ENCODE data around the gene NACC2. TPM values are rescaled to one million over a fixed set of nuclear protein-coding genes. Genes with fewer than 3 reads are reported as not detected.

Gene NACC2
- polyA plus RNA-seq, 1 of the 3 experiments (the other 2 are of a cell fraction) = 22.1 TPM

DNA sequence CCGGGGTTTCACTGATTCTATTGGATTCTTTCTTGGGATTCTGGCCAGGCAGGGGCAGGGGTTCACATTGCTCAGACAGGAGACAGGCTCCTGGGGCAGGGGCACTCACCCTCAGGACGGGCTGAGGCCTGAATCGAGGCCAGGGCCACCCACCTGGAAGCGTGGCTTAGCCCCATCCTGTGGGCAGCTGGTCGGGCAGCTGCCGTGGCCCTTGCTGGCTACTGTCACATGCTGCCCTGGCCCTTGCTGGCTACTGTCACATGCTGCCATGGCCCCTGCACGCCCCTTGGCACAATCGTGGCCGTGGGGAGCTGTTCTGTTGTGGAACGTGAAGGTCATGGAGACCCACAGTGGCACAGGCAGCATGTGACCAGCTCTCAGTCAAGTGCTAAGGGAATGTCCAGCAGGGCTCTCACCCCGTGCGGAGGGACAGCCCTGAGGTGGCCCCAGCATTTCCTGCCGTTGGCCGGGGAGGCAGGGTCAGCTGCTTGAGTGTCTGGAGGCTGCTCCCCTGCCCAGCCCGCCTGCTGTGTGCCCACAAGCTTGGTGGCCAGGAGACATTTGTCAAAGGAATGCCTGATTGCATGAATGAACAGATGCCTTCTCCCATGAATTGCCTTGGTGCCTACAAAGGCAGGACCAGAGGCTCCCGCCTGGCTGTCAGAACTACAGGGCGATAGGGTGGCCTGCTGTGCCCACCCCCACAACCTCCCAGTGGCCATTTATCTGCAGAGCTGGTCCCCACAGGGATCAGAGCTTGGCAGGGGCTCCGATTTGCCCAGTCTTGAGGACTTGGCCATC, 40.4 kb upstream of the NACC2 start:
- no peak overlapping the region for H3K4me2 ChIP-seq
- no peaks in the 10 kb centered on the region for H3K36me3 ChIP-seq (replicated peaks in 1 of 2; ENCODE audit: control insufficient read depth in 1 of 2, insufficient read depth in 2 of 2, low read length in 1 of 2)
- no peak overlapping the region for H2AFZ ChIP-seq (ENCODE audit: low read depth)
- no peaks in the 10 kb centered on the region for H3F3A ChIP-seq (replicated peaks; ENCODE audit: insufficient read depth)
- H3K27ac ChIP-seq (ENCODE audit: low read depth in 2 of 2, low read length in 1 of 2) = no peak overlapping the region
- TF ChIP-seq TCF12 (IDR thresholded peaks at IDR 0.05) (no peak), NRF1 (IDR thresholded peaks at IDR 0.05; ENCODE audit: low read depth, low read length) (no peak), RAD21 (IDR thresholded peaks at IDR 0.05; ENCODE audit: low read length) (no peak), EP300 (IDR thresholded peaks at IDR 0.05; ENCODE audit: borderline replicate concordance in 1 of 2, low read depth in 1 of 2, low read length in 1 of 2) (no peak), EZH2phosphoT487 (IDR thresholded peaks at IDR 0.05; ENCODE audit: borderline replicate concordance, low read depth) (no peak), YY1 (IDR thresholded peaks at IDR 0.05; ENCODE audit: low read depth) (no peak), GATA2 (CRISPR knock-in tag; IDR thresholded peaks at IDR 0.05) (no peak), MXI1 (IDR thresholded peaks at IDR 0.05; ENCODE audit: low read depth, low read length) (no peak), JUND (IDR thresholded peaks at IDR 0.05) (no peak), USF2 (IDR thresholded peaks at IDR 0.05; ENCODE audit: borderline replicate concordance, low read depth, low read length) (no peak), REST (IDR thresholded peaks at IDR 0.05; ENCODE audit: low read depth, low read length) (no peak), SMC3 (IDR thresholded peaks at IDR 0.05; ENCODE audit: low read depth, low read length) (no peak), POLR2AphosphoS5 (IDR thresholded peaks at IDR 0.05; ENCODE audit: low read depth, low read length) (no peak), CHD2 (IDR thresholded peaks at IDR 0.05; ENCODE audit: low read length, partially characterized antibody) (no peak), MEF2A (IDR thresholded peaks at IDR 0.05; ENCODE audit: borderline replicate concordance, low read depth) (no peak)
- TF ChIP-seq, protein P1, sequence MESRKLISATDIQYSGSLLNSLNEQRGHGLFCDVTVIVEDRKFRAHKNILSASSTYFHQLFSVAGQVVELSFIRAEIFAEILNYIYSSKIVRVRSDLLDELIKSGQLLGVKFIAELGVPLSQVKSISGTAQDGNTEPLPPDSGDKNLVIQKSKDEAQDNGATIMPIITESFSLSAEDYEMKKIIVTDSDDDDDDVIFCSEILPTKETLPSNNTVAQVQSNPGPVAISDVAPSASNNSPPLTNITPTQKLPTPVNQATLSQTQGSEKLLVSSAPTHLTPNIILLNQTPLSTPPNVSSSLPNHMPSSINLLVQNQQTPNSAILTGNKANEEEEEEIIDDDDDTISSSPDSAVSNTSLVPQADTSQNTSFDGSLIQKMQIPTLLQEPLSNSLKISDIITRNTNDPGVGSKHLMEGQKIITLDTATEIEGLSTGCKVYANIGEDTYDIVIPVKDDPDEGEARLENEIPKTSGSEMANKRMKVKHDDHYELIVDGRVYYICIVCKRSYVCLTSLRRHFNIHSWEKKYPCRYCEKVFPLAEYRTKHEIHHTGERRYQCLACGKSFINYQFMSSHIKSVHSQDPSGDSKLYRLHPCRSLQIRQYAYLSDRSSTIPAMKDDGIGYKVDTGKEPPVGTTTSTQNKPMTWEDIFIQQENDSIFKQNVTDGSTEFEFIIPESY (IDR thresholded peaks at IDR 0.05; ENCODE audit: borderline replicate concordance, low read depth) = no peak
- TF ChIP-seq, protein P2, sequence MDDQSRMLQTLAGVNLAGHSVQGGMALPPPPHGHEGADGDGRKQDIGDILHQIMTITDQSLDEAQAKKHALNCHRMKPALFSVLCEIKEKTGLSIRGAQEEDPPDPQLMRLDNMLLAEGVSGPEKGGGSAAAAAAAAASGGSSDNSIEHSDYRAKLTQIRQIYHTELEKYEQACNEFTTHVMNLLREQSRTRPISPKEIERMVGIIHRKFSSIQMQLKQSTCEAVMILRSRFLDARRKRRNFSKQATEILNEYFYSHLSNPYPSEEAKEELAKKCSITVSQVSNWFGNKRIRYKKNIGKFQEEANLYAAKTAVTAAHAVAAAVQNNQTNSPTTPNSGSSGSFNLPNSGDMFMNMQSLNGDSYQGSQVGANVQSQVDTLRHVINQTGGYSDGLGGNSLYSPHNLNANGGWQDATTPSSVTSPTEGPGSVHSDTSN (IDR thresholded peaks at IDR 0.05) = no peak
- H3K27me3 ChIP-seq (ENCODE audit: insufficient read depth) = peaks cover 64% of the 10 kb centered on the region
- CTCF ChIA-PET = interaction anchor here (1.0 to 5.7 kb wide), 7 partner anchors 11 to 148 kb away, joined by 3 to 48 read pairs (median 5); partner anchors contain the start of gene NACC2
- H3K9me2 ChIP-seq = no peaks in the 10 kb centered on the region
- 19% methylated on average over 7 of the region's 18 CpGs for WGBS (ENCODE audit: low lambda C conversion rate)
- H3K4me1 ChIP-seq (ENCODE audit: control insufficient read depth in 1 of 2, insufficient read depth in 2 of 2, low read depth in 1 of 2, low read length in 1 of 2) = peaks cover 4 to 15% of the 10 kb centered on the region in 2 experiments; a peak in 2 of 4 replicates
- peak; percentile 55 for DNase-seq
- POLR2A ChIA-PET = no interaction called here
- H3K9ac ChIP-seq = no peak overlapping the region
- no peak overlapping the region for H3K4me3 ChIP-seq (ENCODE audit: low read depth in 2 of 2, low read length in 1 of 2)
- H3K9me3 ChIP-seq = no peaks in the 10 kb centered on the region
- H3K79me2 ChIP-seq (ENCODE audit: insufficient read depth) = no peaks in the 10 kb centered on the region
- no peaks in the 10 kb centered on the region for H4K20me1 ChIP-seq (ENCODE audit: insufficient read depth)
